PC-9 (cell line): ENCODE measurements around the gene SLC17A3. TPM values are rescaled to one million over a fixed set of nuclear protein-coding genes. Genes with fewer than 3 reads are reported as not detected.

Experiments
- BruUV-seq: library from RNA; stranded (reverse); fragments of 400-500 nt; replicated peaks from 2 replicates; lab custom pipeline; 2021; lab: Mats Ljungman, UMichigan
- CTCF ChIA-PET: fragments of 300-600 bp; sonication (Branson Sonifier 250); formaldehyde crosslinking; loops from one replicate; lab custom pipeline; 2022; ENCODE audit warnings: antibody characterized with exemption; lab: Charles Lee
- POLR2A ChIA-PET: fragments of 300-600 bp; sonication (Branson Sonifier 250); formaldehyde crosslinking; loops from one replicate; lab custom pipeline; 2022; ENCODE audit warnings: antibody characterized with exemption; ENCODE audit not compliant: unreplicated experiment; lab: Charles Lee
- DNase-seq, 2 experiments: peaks; one replicate each; pipeline versions ENCODE4 v3.0.0 to v3.0.0-alpha.2; 2015 to 2022; ENCODE audit warnings: mixed read lengths in 1 of 2
- H2AFZ ChIP-seq: fragments of 200-600 bp; sonication (generic); 2 replicates; pipeline ENCODE4 v1.8.1; 2017; ENCODE audit warnings: antibody characterized with exemption
- H3F3A ChIP-seq: fragments of 200-600 bp; sonication (generic); 2 replicates; pipeline ENCODE4 v1.8.1; 2017; ENCODE audit warnings: antibody characterized with exemption, mild to moderate bottlenecking, low read depth; ENCODE audit not compliant: insufficient read depth
- H3K27ac ChIP-seq: fragments of 200-600 bp; sonication (generic); 2 replicates; pipeline ENCODE4 v1.6.1; 2016; ENCODE audit warnings: mixed run types
- H3K27me3 ChIP-seq: fragments of 200-600 bp; sonication (generic); 2 replicates; pipeline ENCODE4 v1.6.1; 2016; ENCODE audit warnings: low read depth, mixed run types; ENCODE audit not compliant: insufficient read depth
- H3K36me3 ChIP-seq: fragments of 200-600 bp; sonication (generic); 2 replicates; pipeline ENCODE4 v1.6.1; 2016; ENCODE audit warnings: low read depth, mixed run types
- H3K4me1 ChIP-seq: fragments of 200-600 bp; sonication (generic); replicated peaks from 2 replicates; pipeline ENCODE4 v1.6.1; 2016; ENCODE audit warnings: mixed run types; ENCODE audit not compliant: insufficient read depth
- H3K4me2 ChIP-seq: fragments of 200-600 bp; sonication (generic); 2 replicates; pipeline ENCODE4 v1.6.1; 2017; ENCODE audit warnings: mixed run types
- H3K4me3 ChIP-seq: fragments of 200-600 bp; sonication (generic); 2 replicates; pipeline ENCODE4 v1.6.1; 2016; ENCODE audit warnings: mixed run types
- H3K79me2 ChIP-seq: fragments of 200-600 bp; sonication (generic); 2 replicates; pipeline ENCODE4 v1.6.1; 2017; ENCODE audit warnings: low read depth, mixed run types
- H3K9me2 ChIP-seq: fragments of 200-600 bp; sonication (generic); 2 replicates; pipeline ENCODE4 v1.8.1; 2017; ENCODE audit warnings: mild to moderate bottlenecking; ENCODE audit not compliant: insufficient read depth
- H3K9me3 ChIP-seq: fragments of 200-600 bp; sonication (generic); 2 replicates; pipeline ENCODE4 v1.8.1; 2016; ENCODE audit warnings: low read depth; ENCODE audit not compliant: insufficient read depth
- H4K20me1 ChIP-seq: fragments of 200-600 bp; sonication (generic); 2 replicates; pipeline ENCODE4 v1.8.1; 2017; ENCODE audit not compliant: insufficient read depth
- CTCF ChIP-seq: fragments of 200-600 bp; sonication (generic); conservative IDR thresholded peaks from 2 replicates; pipeline ENCODE4 v1.6.1; 2017; ENCODE audit warnings: mixed run types, antibody characterized with exemption, mild to moderate bottlenecking, moderate library complexity
- EZH2 ChIP-seq: fragments of 200-600 bp; sonication (generic); IDR thresholded peaks from 2 replicates; pipeline ENCODE4 v1.8.0; 2017; ENCODE audit warnings: antibody characterized with exemption, low read depth
- intact Hi-C: fragments of 100-400 bp; cut with micrococcal nuclease; formaldehyde crosslinking; loops from one replicate; pipeline ENCODE4 v1.10.0; 2022; ENCODE audit not compliant: unreplicated experiment
- total RNA-seq: library from RNA; stranded (reverse); gene quantifications from 2 replicates; pipeline ENCODE4 v1.2.3, GENCODE V29; 2021

The SLC17A3 gene
- total RNA-seq, 1 experiment from 2014 or later: not detected

- ChIA-PET CTCF (no interaction called here), POLR2A (no interaction called here)
- H3K27ac ChIP-seq: no peak overlapping the region
- H3K4me3 ChIP-seq: no peak overlapping the region
- no peak for DNase-seq
- H4K20me1 ChIP-seq: no peaks in the 10 kb centered on the region
- H3F3A ChIP-seq: no peaks in the 10 kb centered on the region
- BruUV-seq: no TSS peak
- no peaks in the 10 kb centered on the region for H3K4me1 ChIP-seq
- no peak overlapping the region for H3K4me2 ChIP-seq
- no peaks in the 10 kb centered on the region for H3K79me2 ChIP-seq
- no peaks in the 10 kb centered on the region for H3K36me3 ChIP-seq
- intact Hi-C loops: no loop called here
- no peaks in the 10 kb centered on the region for H3K9me3 ChIP-seq
- H2AFZ ChIP-seq: no peak overlapping the region
- TF ChIP-seq CTCF (no peak), EZH2 (no peak)
- H3K27me3 ChIP-seq: peaks cover 11% of the 10 kb centered on the region
- no peaks in the 10 kb centered on the region for H3K9me2 ChIP-seq
These were observed 41.8 kb downstream of the SLC17A3 start for GRCh38 chr6:25832307-25832662.

GRCh38 chr6:25831532-25832306, 42.3 kb downstream of the SLC17A3 start, which contains the start of gene SLC17A1:
SLC17A1 (minus strand) TSS chr6:25832052; CDS start chr6:25830557, 1,495 bp downstream.
- Histone ChIP-seq H3K9me3 (no peaks in the 10 kb centered on the region), H3K4me3 (no peak within 1 kb of the TSS), H3K36me3 (no peaks in the 10 kb centered on the region), H3K9me2 (no peaks in the 10 kb centered on the region), H3K4me1 (no peaks in the 10 kb centered on the region), H3K27ac (no peak within 1 kb of the TSS), H2AFZ (no peak within 1 kb of the TSS), H3F3A (no peaks in the 10 kb centered on the region), H3K79me2 (no peaks in the 10 kb centered on the region), H4K20me1 (no peaks in the 10 kb centered on the region), H3K27me3 (0 out of 2 replicates have a peak, but pooled peaks cover 5% of the 10 kb centered on the region), H3K4me2 (no peak within 1 kb of the TSS)
- CTCF ChIA-PET: no interaction called here
- no peak for TF ChIP-seq EZH2
- TF ChIP-seq CTCF: no peak
- POLR2A ChIA-PET: interaction anchor here (0.7 kb wide), 1 partner anchor 166 kb away, joined by 3 read pairs; no protein-coding TSS in a partner anchor
- no TSS peak for BruUV-seq
- DNase-seq: no peak
- intact Hi-C loops: no loop called here

- Histone ChIP-seq H3K9me2 (no peaks in the 10 kb centered on the region), H3K79me2 (no peaks in the 10 kb centered on the region), H2AFZ (no peak overlapping the region), H3K36me3 (no peaks in the 10 kb centered on the region), H3K4me1 (no peaks in the 10 kb centered on the region), H3K27me3 (no peaks in the 10 kb centered on the region), H4K20me1 (no peaks in the 10 kb centered on the region), H3K9me3 (no peaks in the 10 kb centered on the region), H3K4me3 (no peak overlapping the region), H3K27ac (no peak overlapping the region), H3F3A (no peaks in the 10 kb centered on the region), H3K4me2 (no peak overlapping the region)
- BruUV-seq: no TSS peak
- no peak for DNase-seq
- intact Hi-C loops: no loop called here
- TF ChIP-seq EZH2 (no peak), CTCF (no peak)
- ChIA-PET CTCF (no interaction called here), POLR2A (no interaction called here)
These were observed 43.6 kb downstream of the SLC17A3 start for GRCh38 chr6:25830458-25830857.
